Panc1 (cell line): ENCODE data around the gene LAMA5. TPM values are rescaled to one million over a fixed set of nuclear protein-coding genes. Genes with fewer than 3 reads are reported as not detected.

Experiments
- ATAC-seq: fragments of 200-7000 bp; cut with Tn5 transposase; 2 replicates; pipeline ENCODE4 v1.9.1; 2020; ENCODE audit warnings: mild to moderate bottlenecking, moderate library complexity
- BruUV-seq: library from RNA; stranded (reverse); fragments of 400-500 nt; replicated peaks from 2 replicates; lab custom pipeline; 2021; lab: Mats Ljungman, UMichigan
- CTCF ChIA-PET: fragments of 300-600 bp; sonication (Branson Sonifier 250); formaldehyde crosslinking; loops from one replicate; lab custom pipeline; 2022; ENCODE audit warnings: antibody characterized with exemption; lab: Charles Lee
- POLR2A ChIA-PET: fragments of 300-600 bp; sonication (Branson Sonifier 250); formaldehyde crosslinking; loops from one replicate; lab custom pipeline; 2022; ENCODE audit warnings: antibody characterized with exemption; lab: Charles Lee
- DNase-seq: peaks from one replicate; pipeline ENCODE4 v3.0.0-alpha.2; 2010; ENCODE audit warnings: low read depth, low spot score
- H3K27ac ChIP-seq: 2 replicates; pipeline ENCODE4 v1.5.1; 2011; ENCODE audit warnings: mild to moderate bottlenecking, low read length, inconsistent platforms
- H3K27me3 ChIP-seq: fragments of 200-500 bp; sonication (Bioruptor generic); 2 replicates; pipeline ENCODE4 v1.6.0; 2014; ENCODE audit warnings: low read length, inconsistent platforms; ENCODE audit not compliant: control insufficient read depth, insufficient read depth
- H3K36me3 ChIP-seq: fragments of 200-500 bp; sonication (Bioruptor generic); 2 replicates; pipeline ENCODE4 v1.5.1; 2014; ENCODE audit warnings: inconsistent platforms, mild to moderate bottlenecking, low read length, moderate library complexity; ENCODE audit not compliant: control insufficient read depth, insufficient read depth
- H3K4me1 ChIP-seq: 2 replicates; pipeline ENCODE4 v1.5.1; 2011; ENCODE audit warnings: inconsistent platforms, mild to moderate bottlenecking, low read length, moderate library complexity; ENCODE audit not compliant: control insufficient read depth, insufficient read depth
- H3K4me3 ChIP-seq, 2 experiments: 2 replicates each; pipeline ENCODE4 v1.5.1; 2011 to 2012; ENCODE audit warnings: low read depth in 2 of 2, low read length in 2 of 2, mild to moderate bottlenecking in 2 of 2, inconsistent platforms in 1 of 2, moderate library complexity in 1 of 2
- H3K9me3 ChIP-seq: fragments of 200-500 bp; sonication (Bioruptor generic); 2 replicates; pipeline ENCODE4 v1.5.1; 2014; ENCODE audit warnings: low read depth, mild to moderate bottlenecking, inconsistent platforms, low read length, moderate library complexity; ENCODE audit not compliant: control insufficient read depth, insufficient read depth
- CTCF ChIP-seq: fragments of 450-650 bp; IDR thresholded peaks from 2 replicates; pipeline ENCODE4 v1.5.1; 2017; ENCODE audit warnings: mild to moderate bottlenecking
- POLR2AphosphoS5 ChIP-seq: IDR thresholded peaks from 2 replicates; pipeline ENCODE4 v1.6.1; 2012; ENCODE audit warnings: mild to moderate bottlenecking, low read depth, low read length, moderate library complexity
- REST ChIP-seq, 2 experiments: IDR thresholded peaks; 2 replicates each; pipeline ENCODE4 v1.6.1; 2011 to 2012; ENCODE audit warnings: low read depth in 2 of 2, control low read depth in 1 of 2, low read length in 1 of 2, mild to moderate bottlenecking in 1 of 2, moderate library complexity in 1 of 2; ENCODE audit not compliant: insufficient read depth in 1 of 2
- SIN3A ChIP-seq: IDR thresholded peaks from 2 replicates; pipeline ENCODE4 v1.6.1; 2012; ENCODE audit warnings: low read depth, mild to moderate bottlenecking, low read length, moderate library complexity, borderline replicate concordance; ENCODE audit not compliant: insufficient read depth
- TCF7L2 ChIP-seq: IDR thresholded peaks from 2 replicates; pipeline ENCODE4 v1.6.1; 2011; ENCODE audit warnings: mild to moderate bottlenecking, low read depth, low read length, inconsistent platforms
- in situ Hi-C: cut with HindIII; loops from 2 replicates; pipeline ENCODE4 v1.10.0; 2016; ENCODE audit warnings: low sequenced_read_pairs, low pct_unique_long_range_greater_than_20kb
- intact Hi-C: fragments of 100-400 bp; cut with micrococcal nuclease; formaldehyde crosslinking; loops from one replicate; pipeline ENCODE4 v1.10.0; 2022; ENCODE audit not compliant: unreplicated experiment
- total RNA-seq: library from RNA; stranded (reverse); gene quantifications from one replicate; pipeline ENCODE4 v1.2.1, GENCODE V29; 2021; ENCODE audit not compliant: unreplicated experiment

LAMA5 gene
- total RNA-seq, 1 experiment from 2014 or later = 497 TPM

GRCh38 chr20:62272200-62272599 lies 94.9 kb downstream of the LAMA5 start:
- ATAC-seq (no peak), DNase-seq (no peak)
- Histone ChIP-seq H3K36me3 (no peaks in the 10 kb centered on the region), H3K9me3 (no peaks in the 10 kb centered on the region), H3K27ac (no peak overlapping the region), H3K4me3 (no peak overlapping the region), H3K4me1 (no peaks in the 10 kb centered on the region), H3K27me3 (no peaks in the 10 kb centered on the region)
- intact Hi-C loops (no loop called here), in situ Hi-C loops (no loop called here)
- no TSS peak for BruUV-seq
- ChIA-PET POLR2A (no interaction called here), CTCF (interaction anchor here (0.5 to 0.7 kb wide), 2 partner anchors 19 to 211 kb away, joined by 4 read pairs; no protein-coding TSS in a partner anchor)
- TF ChIP-seq POLR2AphosphoS5 (no peak), REST (IDR thresholded peaks at IDR 0.05; ENCODE audit: insufficient read depth in 1 of 2, low read depth in 2 of 2, low read length in 1 of 2) (no peak), CTCF (no peak), SIN3A (no peak), TCF7L2 (no peak)

- TF ChIP-seq CTCF (no peak), SIN3A (no peak), TCF7L2 (no peak), POLR2AphosphoS5 (no peak), REST (IDR thresholded peaks at IDR 0.05; ENCODE audit: insufficient read depth in 1 of 2, low read depth in 2 of 2, low read length in 1 of 2) (no peak)
- no peaks in the 10 kb centered on the region for H3K36me3 ChIP-seq
- DNase-seq = no peak
- BruUV-seq = no TSS peak
- H3K27ac ChIP-seq = no peak overlapping the region
- no peak for ATAC-seq
- H3K27me3 ChIP-seq = no peaks in the 10 kb centered on the region
- H3K4me1 ChIP-seq = no peaks in the 10 kb centered on the region
- H3K9me3 ChIP-seq = peaks cover 4% of the 10 kb centered on the region; the same call in 1 of the 2 replicates
- in situ Hi-C loops (no loop called here), intact Hi-C loops (no loop called here)
- no peak overlapping the region for H3K4me3 ChIP-seq
- CTCF ChIA-PET = no interaction called here
- POLR2A ChIA-PET = no interaction called here
Measured at GRCh38 chr20:62269871-62270270, 97.2 kb downstream of the LAMA5 start.
